Hepatic stellate cell (primary cell): Measurements from ENCODE around the gene SYTL3.

Experiments used
- DNase-seq: peaks from one replicate; pipeline ENCODE4 v3.0.0; 2011; ENCODE audit warnings: low spot score

The SYTL3 gene

DNA sequence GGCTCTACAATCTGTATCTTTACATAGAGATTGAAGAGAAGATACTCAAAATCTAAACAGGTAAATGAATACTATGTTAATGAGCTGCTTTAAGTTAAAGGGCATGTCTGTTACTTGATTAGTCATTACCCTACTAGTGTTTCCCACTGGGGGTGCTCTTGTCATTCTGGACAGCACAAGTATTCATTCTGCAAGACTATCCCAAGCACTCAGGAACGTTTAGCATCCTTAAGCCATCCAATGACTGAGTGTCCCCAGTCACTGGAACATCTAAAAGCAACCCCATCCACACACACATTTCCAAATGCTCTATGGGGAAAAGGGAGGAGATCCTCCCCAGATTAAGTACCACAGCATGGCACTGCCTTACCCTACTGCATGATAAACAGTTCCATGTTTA is 143.6 kb downstream of the SYTL3 start:
- peak; percentile 67 for DNase-seq

DNA sequence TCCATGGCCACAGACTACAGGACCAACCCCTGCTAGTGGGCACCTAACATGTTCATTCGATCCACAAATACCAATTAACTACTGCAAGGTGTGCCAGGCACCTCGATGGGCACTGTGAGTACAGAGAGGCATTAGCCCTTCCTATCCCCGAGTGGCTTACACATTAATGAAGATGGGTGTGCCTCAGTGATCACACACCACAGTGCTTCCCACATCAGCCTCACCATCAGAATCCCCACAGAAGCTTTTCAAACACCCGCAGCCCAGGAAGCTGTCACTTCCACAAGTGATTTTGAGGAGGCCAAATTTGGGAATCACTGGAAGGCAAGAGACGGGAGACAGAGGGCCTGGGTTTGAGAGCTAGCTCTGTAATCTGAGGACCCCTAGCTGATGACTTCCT is 145.7 kb downstream of the SYTL3 start:
- DNase-seq: no peak

DNA sequence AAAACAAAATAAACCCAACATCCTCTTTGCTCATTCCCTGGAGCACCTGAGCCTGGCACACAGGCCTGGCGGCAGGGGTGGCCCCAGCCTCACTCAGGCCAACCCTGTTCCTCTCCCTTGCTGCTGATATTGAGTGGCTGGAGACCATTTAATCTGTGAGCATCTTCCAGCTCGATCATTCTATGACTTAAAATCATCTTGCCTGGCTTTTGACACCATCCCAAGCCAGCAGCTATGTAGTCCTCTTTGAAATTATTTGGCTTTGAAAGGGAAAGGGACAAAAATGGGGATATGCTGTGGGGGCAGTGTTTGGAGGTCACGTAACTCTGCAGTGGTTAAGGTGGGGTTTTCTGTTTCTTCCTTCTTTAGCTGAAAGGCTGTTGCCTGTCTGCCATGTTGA is 146.5 kb downstream of the SYTL3 start:
- DNase-seq: no peak

DNA sequence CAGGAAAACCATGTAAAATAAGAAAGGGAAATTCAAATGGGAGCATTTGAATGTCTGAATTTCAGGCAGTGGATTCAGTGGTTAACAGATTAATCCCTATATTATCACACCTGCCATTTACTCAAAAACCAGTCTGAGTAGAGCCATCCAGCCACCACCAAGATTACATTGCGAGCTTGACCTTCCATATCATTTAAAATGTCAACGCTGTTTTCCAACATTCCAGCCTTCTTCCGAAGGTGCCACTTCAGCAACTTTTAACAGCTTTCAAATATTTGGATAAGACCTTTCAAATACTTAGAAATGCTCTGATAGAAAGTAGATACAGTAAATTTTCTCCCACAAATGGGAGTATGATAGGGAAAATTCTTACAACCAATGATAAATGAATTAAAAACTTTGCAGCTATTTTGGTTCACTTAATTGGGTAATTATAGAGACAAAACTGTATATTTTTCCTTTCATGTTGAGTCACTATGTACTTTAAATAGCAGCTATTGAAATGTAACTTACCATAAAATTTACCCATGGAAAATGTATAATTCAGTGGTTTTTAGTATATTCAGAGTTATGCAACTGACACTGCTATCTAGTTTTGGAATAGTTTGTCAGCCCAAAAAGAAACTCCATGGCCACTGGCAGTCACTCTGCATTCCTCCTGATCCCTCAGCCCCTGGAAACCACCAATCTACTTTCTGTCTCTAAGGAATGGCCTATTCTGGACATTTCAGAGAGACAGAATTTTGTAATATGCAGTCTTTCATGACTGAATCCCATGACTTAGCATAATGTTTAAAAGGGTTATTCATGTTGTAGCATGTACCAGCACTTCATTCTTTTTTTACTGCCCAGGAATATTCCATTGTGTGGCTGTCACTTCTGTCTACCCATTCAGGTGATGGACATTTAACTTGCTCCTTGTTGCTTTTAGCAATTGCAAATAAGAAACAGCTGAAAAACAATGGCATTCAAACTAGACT is 147.8 kb downstream of the SYTL3 start:
- peak; percentile 77 for DNase-seq

DNA sequence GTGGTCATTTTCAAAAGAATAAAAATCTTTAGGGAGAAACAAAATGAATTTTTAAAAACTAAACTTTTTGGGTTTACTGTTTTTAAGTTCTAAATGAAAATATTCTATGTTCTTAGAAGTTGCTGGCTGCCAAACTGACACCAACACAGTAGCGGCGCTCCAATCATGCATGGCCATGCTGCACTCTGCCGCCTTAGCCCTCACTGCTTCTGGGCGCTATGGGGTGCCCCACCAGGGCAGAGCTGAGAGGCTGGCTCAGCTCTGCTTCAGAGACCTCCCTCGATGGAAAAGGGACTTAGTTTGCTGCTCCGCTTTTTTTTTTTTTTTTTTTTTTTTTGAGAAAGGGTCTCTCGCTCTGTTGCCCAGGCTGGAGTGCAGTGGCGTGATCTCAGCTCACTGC is 148.5 kb downstream of the SYTL3 start:
- no peak for DNase-seq

DNA sequence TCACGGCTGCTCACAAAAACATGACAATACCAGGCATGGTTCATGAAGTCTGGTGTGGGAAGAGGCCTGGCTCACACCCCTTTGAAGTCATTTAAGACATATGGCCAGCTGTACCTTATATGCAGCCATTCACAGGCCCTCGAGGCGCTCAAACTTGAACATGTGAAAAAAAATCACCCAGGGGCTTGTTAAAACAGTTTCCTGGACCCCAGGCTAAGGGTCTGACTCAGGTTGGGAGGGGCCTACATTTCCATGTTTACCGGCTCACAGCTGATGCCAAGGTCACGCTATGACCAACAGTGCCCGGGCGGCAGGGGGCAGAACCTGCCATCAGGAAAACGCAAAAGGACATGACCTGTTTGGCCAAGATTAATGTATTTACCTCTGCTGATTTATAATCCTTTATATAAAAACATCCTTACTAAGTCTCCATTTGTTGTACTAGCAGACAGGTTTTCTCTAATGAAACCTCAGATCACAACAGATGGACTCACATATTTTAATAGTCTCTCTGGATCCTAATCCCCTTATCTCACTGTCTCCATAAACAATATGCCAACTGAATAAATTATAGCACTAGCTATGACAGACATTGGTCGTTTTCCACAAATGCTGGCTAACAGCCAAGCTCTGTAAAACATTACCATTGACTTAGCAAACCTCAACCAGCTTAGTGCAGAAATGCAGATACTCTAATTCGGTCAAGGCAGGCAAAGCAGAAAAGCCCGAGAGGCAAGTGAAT is 149.4 kb downstream of the SYTL3 start:
- no peak for DNase-seq

DNA sequence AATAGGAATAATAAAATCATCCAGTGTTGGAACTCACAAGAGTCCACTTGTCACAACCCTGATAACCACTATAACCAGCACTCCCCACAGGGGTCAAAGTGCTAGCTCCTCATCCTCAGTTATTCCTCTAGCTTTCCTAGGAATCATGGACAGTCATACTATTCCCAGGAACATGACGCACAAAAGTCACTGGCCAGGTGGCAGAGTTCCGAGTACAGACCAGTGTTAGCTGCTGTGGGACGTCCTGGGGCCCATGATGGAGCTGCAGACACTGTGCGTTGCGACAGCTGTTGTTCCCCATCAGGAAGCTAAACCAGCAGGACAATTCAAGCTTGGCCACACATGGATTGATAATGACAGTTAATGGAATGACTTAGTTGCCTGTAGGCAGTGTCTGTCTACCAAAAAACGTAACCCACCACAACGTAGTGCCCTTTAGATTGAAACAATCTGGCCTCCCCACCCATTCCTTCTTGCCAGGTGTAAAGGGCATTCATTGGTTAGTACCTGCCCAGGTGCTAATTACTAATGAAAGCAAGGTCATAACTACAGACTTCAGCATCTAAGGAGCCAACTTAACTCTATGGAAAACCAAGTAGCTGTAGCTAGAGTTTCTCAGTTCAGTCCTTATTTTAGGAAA is 151.9 kb downstream of the SYTL3 start:
- DNase-seq: no peak

DNA sequence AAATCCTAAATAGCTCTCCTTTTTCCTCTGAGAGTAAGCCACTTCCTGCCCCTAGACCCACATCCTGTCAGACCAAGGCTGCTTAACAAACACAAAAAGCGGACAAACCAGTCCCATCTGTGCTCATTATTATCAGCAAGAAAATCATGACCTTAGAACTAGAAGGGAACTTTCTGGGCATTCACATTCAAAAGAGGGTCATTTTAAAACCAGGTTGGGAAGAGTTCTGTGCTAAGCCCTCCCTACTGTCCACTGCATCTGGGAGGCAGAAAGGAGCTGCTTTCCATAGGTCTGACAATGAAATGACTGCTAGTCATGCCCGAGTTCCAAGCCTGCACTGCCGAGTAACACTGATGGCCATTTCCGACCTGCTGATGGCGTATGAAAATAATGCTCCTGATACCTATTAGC is 153.9 kb downstream of the SYTL3 start:
- peak; percentile 57 for DNase-seq

DNA sequence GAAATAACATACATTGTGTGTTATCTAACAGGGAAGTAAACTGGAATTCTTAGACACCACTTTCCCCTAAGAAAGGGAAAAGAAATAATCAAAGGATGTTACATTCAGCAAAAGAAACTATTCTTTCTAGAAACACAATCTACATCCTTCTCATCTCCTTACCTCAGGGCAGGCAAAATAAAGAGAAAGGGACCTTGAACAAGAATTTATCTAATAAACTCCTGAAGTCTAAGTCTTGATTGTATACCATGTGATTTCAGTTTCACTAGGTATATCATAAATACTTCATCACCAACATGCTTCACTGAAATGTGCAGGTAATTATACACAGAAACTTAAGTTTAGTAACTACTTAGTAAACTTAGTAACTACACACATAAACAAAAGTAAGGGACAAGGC is 154.4 kb downstream of the SYTL3 start:
- DNase-seq: no peak

DNA sequence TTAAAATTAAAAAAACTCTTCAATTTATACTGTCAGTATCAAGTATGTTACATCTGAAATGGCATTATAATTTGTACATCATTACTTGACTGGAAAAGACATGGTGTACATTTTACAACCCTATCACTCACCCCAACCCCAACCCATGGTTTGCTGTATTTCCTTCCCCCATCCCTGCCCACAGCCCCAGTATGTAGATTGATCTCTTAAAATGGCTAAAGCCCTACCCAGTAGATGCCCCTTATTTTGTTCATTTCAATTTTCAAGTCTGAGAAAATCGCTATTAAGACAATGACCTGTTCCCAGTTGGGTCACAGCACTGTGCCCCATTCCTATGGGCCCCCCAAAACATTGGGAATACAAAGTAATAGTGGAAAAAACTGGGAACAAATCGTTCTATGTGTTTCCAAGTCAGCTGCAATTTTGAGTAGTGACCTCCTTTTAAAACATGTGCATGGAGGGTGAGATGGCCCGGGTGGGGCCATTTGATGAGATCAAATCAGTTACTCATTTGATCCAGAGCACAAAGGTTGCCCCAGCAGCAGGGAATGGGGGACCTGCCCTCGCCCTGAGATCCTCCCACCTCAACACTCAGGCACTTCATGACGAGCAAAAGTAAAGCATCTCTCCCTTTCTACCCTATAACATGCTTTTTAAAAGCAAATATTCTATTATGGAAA is 156.0 kb downstream of the SYTL3 start:
- no peak for DNase-seq

DNA sequence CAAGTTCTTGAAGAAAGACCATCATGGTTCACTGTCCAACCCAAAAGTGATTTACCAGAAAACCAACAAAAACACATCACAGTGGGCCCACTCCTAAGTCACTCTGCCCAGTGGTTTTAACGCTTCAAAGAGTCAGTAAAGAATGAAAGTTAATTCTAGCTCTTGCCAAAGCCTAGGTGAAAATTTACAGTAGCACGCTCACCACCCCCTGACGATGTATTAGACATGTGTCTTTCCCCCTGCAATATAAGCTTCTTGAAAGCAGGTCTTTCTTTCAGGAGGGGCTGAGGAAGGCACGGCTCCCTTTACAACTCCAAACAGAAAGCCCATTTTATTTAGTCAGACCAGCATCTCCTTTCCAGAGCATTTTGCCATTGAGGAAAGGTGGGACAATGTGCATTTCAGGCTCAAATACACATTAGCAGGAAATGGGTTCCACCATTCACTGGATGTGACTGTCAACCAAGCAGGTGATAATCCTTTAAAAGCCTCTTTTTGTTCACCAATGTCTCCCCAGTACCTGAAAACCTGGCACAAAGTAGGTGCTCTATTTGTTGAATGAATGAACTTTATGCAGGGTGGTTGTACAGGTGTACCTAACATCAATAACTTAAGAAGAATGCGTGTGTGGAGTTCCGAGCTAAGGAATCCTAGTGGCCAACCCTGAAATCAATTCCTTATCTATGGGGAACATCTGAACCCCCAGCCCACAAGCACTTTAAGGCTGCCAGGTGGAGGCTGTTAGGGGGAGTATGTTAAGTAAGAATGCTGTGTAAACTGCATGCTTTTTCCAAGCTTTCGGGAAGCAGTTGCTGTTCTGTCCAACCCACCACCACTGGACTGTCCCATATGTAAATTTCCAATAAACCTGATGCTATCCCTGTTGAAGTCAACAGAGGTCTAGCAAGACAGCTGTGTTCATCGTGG is 157.9 kb downstream of the SYTL3 start:
- DNase-seq: no peak

DNA sequence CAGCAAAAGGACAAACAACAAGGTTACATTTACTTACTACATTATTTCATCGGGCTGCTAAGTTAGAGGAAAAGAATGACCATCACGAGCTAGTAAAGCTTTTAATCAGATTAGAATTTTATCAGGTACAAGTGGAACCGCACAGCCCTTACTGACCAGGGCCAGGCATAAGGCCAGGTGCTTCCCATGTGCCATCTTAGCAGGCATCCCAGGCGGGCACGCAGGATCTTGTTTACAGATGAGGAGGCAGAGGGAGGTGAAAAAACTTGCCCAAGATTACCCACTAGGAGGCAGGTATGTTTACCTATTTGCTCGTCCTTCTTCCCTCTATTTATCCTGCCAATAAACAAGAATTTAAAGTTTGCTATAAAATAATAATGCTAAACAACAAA is 158.6 kb downstream of the SYTL3 start:
- no peak for DNase-seq

DNA sequence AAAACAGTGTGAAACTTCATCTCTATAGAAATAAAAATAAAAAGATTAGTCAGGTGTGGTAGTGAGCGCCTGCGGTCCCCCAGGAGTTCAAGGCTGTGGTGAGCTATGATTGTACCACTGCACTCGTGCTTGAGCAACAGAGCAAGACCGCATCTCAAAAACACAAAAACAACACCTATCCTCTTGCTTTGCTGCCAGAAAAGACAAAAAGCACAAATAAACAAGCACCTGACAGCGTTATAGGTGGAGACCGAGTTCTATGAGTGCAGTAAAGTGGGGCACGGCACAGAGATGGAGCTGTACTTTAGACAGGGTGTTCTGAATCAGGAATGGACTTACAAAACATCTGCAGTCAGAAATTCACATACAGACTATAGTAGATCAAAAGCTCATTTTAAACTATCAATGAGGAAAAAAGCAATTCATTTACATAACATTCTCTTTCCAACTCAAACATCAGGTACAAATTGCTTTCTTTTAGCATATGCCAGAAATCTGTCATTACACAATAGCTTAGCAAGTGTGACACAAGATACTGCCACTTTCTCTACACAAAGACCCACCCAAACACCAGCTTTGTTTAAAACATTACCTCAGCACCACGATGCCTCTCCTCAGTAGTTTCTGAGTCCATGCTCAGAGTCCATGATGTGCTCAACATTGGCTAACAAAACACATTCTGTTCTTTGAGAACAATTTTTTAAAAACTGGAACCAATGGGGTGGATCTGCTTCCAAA is 159.3 kb downstream of the SYTL3 start:
- DNase-seq: no peak

DNA sequence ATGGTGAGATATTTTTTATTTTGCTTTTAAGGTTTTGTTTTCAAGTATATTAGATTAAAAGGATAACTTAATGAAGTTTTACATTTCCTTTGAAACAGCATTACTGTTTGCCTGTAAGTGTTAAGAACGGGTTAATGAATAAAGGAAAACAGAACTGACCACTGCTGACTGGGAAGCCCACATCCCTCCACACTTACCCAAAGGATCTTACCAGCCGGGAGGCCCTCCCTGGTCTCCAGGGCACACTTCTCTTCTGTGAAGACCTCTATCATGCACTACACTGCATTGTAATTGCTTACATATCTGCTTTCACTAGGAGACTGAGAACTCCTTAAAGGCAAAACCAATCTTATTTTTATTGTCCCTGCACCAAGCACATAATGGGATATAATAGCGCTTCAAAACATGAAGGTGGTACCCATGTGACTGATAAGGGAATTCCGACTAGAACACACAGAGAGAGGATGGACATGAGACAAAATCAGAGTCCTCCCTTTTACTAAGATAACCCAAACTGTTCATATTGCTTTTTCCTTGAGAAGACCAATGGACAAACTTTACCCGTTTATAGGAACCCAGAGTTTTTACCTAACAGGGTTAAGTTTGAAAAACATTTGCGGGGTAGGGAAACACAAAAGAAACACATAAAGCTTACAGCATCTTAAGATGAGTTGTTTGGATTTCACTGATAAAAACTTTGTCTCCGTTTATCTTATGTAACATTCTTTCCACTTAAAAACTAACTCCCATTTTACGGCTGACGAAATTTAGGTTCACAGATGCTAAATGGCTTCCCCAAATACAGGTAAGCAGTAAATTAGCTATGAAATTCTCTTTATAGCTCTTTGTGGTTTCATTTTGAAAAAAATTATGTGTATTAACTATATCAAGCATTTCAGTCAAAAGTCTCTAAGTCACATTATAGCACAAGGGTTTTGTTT is 160.6 kb downstream of the SYTL3 start:
- no peak for DNase-seq

DNA sequence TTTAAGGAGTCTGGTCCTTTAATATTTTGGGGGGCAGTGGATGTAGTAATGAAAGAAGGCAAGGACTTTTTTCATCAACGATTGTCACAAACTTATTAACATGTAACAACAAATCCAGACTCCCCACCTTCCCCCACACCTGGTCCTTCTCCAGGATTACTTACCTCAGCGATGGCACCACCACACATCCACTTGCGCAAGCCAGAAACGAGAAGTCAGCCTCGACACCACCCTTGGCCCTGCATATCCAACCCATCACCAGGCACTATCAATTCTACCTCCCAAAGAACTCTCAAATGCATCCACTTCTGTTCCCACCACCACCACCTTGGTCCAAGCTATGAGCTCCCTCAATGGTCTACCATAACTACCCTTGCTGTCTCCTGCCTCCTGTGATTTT is 162.8 kb downstream of the SYTL3 start:
- DNase-seq: no peak

DNA sequence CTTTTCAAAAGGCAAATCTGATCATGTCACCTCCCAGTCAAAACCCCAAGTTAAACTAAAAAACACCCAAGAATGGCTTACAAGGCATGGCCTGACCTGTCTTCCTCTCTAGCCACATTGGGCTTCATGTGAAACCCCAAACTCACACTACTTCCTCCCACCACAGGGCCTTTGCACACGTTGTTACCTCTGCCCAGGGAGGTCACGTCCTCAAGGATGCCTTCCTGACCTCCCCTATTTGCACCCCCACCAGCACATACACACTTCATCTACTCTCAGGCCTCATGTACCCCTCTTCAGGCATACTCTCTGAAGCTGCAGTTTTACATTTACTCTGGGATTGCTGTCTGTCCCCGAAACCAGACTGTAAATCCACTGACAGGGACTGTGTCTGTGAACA is 163.2 kb downstream of the SYTL3 start:
- DNase-seq: no peak
